HTR-8/SVneo (cell line): Measurements from ENCODE around the gene HGFAC.

Experiments used
- DNase-seq: peaks from one replicate; pipeline ENCODE4 v3.0.0; 2011; ENCODE audit warnings: low spot score, mixed read lengths; ENCODE audit not compliant: insufficient read length
- FAIRE-seq: peaks from 2 replicates; lab custom pipeline; 2011; peaks lifted over from hg19 to GRCh38; lab: Jason Lieb, UNC

The HGFAC gene

DNA sequence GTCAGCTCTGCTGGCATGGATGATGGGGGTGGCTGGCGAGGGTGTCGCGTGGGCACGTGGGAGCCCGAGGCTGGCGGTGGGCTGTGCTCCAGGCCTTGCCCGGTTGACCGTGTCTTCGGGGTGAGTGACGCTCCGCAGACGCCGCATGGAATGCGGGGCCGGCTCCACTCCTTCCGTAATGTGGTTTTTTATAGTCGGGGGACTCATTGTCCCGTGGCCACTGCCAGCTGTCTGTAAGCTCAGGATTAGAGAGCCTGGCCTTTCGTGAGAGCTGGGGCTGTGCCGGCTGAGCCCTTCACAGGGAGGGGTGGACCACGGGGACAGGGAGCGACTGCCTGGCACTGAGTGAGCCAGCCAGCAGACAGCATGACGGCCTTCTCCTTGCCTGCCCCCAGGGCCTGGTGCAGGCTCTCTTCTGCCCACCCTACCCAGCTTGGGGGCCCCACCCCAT lies 41.7 kb downstream of the HGFAC start:
- FAIRE-seq (no peak), DNase-seq (no peak)

DNA sequence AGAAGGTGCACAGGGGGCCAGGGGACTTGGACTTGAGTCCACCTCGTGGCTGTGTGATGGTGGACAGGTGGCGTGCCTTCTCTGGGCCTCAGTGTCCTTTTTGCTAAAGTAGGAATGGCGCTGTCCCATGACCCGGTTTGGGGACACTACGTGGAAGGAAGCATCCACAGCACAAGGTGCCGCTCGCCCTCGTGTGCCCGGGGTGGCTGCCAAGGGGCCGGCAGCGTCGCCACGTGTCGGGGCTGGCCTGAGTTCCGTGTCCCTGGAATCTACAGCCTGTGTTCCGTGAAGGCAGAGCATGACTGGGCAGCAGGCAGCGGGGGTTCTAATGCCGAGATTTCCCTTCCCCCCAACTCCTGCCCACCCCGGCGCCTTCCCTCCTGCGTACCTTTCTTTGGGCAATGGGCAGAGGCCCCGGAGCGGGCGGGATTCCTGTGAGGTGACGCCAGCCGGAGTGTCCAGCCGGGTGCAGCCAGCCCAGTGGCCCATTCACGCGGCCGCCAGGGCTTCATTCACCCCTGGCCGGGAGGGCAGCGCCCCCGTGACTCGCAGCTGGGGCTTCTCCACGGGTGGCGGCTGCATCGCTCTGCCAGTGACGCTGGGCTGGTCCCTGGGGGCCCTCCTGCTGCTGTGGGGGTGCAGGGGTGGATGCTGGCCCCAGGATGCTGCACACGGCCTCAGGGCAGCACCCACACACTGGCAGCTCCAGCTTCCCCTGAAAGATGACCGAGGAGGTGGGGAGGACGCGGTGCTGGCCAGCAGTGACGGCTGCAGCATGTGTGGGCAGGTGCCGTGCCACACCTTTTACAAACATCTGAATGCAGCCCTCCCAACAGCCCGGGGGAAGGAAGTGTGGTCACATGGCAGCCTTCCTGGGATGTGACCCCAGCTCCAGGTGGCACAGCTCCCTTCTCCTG lies 42.5 kb downstream of the HGFAC start:
- DNase-seq (no peak), FAIRE-seq (peak; percentile 28)

DNA sequence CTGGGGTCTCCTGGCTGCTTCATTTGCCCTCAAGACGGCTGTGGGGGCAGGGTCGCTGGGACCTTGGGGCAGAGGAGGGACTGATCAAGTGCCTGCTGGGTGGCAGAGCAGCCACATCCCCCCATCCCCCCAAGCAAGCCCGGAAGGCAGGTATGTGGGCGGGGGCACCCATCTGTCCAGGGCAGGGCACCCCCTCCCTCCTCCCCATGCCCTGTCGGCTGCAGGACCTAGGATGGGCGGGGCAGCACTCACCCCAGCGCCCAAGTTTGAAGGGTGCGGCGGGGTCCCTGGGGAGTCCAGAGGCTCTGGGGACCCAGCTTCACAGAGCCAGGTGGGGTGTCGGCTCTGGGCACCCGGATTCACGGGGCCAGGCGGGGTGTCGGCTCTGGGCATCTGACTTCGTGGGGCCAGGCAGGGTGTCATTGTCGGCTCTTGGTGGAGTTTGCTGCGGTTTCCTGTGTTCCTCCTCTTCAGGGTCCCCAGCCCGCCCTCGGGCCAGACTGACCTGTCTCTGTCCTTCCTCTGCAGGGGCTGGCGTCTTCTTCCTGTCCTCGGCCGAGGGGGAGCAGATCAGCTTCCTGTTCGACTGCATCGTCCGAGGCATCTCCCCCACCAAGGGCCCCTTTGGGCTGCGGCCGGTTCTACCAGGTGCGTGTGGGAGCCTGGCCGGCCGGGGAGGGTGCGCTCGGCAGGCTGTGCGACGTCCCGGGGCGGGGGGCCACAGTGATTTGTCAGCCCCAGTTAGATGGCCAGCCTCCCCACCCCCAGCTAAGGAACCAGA lies 43.4 kb downstream of the HGFAC start:
- DNase-seq (no peak), FAIRE-seq (no peak)

DNA sequence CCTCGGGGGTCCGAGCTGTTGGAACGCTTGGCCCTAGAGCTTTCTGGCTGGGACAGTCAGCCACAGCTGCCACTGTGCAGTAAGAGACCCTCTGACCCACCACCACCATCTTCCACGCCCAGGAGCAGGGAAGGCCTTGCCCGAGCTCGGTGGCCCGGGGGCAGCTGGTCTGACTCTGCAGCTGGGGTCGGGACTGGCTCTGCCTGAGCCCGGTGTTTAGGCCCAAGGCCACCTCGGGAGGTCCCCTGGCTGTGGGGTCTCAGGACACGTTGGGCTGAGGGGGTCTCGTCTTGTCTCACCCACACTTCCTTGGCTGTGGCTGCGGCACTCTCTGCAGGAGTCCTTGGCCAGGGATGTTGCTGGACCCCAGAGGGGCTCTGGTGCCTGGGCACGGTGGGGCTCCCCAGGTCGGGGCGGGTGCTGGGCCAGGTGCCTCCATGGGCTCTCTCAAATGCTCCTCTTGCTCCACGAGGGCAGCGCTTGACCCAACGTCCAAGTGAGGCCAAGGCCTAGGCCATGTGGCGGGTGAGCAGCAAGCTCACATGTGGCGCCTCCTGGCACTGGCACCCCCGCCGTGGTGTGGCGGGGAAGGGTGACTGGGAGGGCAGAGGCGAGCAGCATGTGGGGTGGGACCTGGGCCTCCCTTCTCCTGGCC lies 44.2 kb downstream of the HGFAC start:
- no peak for FAIRE-seq
- DNase-seq = no peak

DNA sequence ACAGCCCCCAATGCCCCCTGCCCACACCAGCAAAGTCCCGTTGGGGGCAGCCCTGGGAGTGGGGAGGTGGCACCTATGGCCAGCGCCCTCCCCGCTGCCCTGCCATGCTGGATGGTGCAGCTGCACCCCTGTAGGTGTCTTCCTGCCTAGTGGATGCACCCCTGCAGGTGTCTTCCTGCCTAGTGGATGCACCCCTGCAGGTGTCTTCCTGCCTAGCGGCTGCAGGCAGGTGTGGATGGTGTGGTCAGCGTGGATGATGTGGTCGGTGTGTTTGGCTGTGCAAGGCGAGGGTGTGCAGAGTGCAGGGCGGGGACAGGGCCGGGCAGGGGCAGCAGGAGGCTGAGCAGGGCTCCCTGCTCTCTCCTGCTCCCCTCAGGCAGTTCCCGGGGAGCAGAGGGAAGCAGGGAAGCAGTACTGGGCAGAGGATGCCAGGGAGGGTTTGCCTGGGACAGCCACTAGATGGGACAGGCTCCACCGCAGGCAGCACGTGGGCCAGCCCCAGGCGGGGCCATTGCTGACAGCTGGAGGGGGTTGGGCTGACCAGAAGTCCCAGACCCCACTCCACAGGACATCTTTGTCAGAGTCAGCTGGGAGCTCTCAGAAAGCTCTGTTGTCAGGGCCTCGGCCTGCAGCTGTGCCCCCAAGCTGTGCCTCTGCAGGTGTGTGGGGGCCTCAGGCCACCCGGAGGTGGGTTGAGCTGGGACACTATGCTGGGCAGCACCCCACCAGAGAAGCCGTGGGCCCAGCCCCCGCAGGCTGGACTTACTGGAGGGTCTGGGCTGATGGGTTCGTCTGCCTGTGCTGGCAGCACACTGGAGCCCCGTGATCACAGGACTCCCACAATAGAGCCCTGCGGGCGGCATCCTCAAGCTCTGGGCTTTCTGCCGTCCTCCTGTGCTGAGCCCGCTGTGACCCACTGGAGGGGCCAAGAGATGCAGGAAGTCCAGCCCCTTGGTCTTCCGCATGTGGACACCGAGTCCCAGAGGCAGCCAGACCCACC lies 45.1 kb downstream of the HGFAC start:
- peak; percentile 20 for FAIRE-seq
- DNase-seq = no peak

DNA sequence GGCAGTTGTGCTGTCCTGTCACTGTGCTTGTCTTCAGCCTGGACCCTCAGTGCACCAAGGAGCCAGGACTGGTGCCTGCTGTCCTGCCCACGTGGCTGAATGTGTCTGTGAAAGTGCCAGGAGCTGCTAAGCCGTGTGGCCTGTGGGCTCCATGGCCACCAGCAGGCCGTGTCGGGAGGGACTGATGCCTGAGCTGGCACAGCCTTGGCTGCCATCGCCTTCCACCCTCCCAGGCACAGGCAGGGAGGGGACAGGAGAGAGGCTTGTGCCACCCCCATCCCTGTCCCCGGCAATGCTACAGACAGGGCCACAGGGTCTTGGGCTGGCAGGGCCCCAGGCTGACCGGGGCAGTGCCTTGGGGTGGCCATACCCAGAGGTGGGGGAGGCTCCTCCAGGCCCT lies 46.1 kb downstream of the HGFAC start:
- no peak for FAIRE-seq

DNA sequence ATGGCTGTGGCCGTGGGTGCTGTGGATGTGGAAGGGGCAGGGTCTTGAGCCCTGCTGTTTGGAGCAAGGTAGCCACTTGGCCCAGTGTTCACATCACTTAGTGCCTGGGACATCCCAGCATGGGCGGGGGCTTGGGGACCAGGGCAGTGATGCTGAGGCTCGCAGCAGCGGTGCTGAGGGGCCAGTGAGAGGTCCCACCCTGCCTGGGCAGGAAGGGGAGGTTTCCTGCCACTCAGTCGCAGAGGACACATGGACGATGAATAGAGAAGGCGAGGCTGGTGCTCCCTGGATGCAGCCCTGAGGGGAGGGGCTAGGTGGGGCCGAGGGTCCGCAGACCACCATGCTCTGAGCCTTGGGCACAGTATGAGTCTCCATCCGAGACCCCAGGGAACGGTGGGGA lies 47.1 kb downstream of the HGFAC start:
- DNase-seq (no peak), FAIRE-seq (no peak)

More for the DNA sequence above, 46.1 kb downstream of the HGFAC start:
- DNase-seq = no peak

DNA sequence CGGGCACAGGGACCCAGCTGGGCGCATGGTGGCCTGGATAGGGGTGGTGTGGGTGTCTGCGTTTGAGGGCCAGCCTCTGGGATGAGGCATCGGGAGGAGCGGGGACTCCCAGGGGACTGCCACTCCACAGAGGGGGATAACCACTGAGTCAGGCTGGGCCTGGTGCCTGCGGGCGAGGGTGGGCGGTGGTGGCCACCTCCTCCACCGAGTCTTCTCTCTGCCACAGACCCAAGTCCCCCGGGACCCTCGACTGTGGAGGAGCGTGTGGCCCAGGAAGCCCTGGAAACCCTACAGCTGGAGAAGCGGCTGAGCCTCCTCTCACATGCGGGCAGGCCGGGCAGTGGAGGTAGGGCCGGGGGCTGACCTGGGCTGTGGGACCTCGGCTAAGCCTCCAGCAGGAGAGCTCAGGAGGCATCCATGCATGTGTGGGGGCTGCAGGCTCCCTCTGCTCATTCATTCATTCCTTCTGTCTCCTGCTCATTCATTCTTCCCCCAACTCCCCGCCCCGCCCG lies 47.7 kb downstream of the HGFAC start:
- DNase-seq = no peak
- FAIRE-seq = no peak

DNA sequence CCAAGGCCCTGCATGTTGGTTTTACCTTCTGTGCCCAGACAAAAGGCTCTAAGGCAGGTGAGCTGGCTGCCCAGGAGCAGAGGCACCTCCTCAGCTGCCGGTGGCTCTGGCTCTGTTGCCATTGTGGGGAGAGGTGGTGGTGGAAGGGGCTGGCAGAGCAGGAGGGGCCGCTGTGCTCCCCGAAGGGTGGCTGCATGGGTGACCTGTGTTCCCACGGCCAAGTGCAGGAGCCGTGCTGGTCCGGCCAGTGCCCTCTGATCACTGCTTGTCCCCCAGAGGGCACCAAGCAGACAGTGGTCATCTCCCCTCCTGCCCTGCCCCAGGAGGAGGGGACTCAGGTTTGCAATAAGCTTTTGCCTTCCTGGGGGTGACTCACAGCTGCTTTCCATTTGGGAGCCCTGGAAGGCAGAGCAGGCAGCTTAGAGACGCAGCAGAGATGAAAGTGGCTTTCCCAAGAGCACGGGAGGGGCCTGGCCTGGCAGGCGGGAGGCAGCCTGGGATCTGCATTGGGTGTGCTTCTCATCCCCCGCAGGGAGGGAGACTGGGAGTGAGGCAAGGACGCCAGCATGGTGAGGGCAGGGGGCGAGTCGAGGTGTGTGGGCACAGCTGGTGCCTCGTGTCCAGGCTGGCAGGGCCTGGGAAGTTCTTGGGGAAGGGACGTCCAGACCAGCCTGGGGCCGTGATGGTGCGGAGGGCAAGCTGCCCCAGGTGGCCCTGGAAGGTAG lies 50.1 kb downstream of the HGFAC start:
- FAIRE-seq (peak; percentile 16), DNase-seq (no peak)

DNA sequence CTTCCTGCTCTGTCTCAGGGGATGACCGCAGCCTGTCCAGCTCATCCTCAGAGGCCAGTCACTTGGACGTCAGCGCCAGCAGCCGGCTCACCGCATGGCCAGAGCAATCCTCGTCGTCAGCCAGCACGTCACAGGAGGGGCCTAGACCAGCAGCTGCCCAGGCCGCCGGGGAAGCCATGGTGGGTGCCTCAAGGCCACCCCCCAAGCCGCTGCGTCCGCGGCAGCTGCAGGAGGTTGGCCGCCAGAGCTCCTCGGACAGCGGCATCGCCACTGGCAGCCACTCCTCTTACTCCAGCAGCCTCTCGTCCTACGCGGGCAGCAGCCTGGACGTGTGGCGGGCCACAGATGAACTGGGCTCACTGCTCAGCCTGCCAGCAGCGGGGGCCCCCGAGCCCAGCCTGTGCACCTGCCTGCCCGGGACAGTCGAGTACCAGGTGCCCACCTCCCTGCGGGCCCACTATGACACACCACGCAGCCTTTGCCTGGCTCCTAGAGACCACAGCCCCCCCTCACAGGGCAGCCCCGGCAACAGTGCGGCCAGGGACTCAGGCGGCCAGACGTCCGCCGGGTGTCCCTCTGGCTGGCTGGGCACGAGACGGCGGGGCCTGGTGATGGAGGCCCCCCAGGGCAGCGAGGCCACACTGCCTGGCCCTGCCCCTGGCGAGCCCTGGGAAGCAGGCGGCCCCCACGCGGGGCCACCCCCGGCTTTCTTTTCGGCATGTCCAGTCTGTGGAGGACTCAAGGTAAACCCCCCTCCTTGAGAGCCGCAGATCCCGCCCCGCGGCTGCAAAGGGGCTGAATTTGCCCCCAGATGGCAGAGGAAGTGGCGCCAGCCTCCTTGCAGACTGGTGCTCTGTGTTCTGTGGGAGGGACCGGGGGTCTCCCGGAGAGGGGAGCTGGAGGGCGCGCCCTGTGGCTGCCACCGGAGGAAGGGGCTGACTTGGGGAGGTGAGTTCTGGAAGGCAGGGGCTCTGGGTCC lies 51.3 kb downstream of the HGFAC start:
- FAIRE-seq (no peak), DNase-seq (no peak)

DNA sequence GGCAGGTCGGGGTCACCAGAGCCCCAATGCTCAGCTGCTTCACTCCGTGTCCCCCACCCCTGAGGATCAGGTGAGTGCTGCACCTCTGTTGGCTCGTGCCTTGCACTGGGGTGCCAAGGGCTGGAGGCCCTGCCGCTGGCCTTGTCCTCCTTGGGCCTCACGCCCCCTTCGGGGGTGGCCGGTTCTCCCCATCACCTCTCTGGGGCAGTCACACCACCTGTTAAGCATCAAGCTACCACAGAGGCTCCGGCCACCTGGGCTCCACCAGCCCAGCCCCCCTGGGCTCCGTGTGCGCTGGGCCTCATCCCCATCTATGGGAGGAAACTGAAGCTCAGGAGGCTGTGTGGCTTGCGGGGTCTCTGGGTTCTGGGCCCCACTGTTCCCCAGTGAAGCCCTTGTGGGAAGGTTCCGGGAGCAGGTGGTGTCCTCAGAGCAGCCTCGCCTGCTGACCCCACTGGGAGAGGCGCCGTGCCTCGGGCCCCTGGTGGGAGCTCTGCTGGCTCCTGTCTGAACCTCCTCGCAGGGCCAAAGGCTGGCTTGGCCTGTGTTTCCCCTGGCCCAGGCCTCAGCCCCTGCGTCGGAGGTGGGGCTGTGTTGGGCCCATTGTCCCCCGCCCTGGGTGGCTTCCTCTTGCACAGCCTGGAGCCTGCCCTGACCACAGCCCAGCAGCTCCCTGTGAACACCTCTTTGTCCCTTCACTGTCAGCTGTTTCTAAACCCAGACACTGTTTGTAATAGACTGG lies 52.1 kb downstream of the HGFAC start:
- FAIRE-seq = no peak
- no peak for DNase-seq

DNA sequence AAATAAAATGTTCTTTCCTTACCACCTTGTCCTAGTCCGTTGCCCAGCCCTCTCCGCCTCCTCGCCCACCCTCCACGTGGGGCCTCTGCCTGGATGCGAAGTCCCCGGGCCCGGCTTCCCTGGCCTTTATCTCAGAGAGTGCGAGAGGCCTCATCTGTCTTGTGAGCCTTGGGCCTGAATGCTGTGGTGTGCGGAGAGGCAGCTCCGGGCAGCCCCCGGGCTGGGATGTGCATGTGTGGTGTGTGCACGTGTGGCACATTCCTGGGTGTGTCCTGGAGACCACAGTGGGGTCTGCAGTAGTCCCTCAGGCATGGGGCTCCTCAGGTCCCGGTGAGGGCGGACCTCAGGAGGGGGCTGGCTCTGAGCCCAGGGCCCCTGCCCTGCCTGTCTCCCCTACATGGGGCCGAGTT lies 52.7 kb downstream of the HGFAC start:
- DNase-seq (no peak), FAIRE-seq (no peak)

DNA sequence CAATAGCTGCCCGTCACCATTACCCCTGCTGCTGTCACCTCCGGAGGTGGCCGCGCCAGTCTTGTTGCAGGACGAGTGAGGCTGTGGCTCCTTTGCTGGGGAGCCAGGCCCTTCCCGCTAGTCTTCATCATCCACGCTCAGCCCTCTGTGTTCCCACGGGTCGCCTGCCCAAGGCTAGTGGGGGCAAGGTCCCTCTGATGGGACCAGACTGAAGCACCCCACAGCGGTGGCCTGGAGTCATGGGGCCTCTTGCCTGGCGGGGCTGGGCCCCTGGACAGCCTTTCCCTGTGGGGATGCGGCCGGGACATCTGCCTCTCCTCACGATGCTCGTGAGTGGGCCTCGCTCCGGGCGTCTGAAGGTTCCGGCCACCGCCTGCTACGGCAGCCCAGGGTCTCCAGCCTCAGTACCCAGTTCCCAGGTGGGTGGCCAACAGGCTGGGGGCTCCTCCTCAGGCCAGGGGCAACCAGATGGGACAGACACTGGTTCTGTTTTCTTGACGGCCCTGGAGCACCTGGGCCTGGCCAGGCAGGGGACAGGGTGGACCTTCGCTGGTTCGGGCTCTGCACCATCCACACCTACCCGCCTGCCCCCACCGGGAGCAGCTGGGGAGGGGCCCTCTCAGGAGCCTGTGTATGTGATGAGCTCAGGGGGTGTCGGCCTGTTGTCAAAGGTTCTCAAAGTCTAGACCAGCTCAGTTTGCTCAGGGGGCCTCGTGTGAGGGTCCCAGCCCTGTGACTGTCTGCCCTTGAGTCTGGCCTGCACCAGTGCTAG lies 53.6 kb downstream of the HGFAC start:
- DNase-seq = no peak
- FAIRE-seq = no peak

DNA sequence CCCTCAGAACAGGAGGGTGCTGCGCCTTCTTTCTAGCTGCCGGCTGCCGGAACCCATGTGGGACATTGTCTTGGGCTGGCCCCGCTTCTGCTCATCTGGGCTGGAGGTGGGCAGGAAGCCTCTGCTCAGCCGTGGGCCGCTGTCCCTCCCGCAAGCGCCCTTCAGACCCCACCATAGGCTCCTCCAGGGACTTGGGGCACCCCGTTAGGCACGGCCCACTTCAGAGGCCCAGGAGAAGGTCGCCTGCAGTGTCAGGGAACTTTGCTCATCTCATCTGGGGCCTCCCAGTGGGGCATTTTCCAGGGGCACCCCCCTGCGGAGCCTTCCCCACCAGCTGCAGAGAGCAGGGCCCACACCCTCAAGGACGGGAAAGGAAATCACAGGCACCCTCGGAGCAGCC lies 54.3 kb downstream of the HGFAC start:
- no peak for FAIRE-seq
- no peak for DNase-seq

DNA sequence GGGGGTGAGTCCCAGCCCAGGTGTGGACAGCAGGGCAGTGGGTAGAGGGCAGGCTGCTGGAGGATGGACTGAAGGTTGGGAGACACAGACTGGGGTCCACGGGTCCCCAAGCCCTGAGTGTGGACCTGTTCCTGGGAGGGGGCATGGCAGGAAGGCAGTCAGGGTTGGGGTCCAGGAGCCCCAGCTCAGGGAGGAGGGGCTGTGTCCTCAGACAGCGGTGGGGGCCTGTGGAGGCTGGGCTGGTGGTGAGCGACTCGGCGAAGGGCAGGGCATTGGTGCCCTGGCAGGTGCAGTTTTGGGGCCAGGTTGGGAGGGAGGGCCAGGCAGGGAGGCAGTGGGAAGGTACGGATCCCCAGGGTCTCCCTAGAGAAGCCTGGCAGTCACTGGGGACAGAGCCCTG lies 55.3 kb downstream of the HGFAC start:
- DNase-seq = no peak
- FAIRE-seq = no peak
